H9 (cell line): ENCODE measurements around the gene BICDL2. TPM values are rescaled to one million over a fixed set of nuclear protein-coding genes. Genes with fewer than 3 reads are reported as not detected.
"Not testable (repeated sequence)": the region's sequence is repeated elsewhere in the genome, so short reads cannot be mapped to it uniquely, and the experiment has no call there.

ENCODE experiments used
- DNase-seq: peaks from one replicate; pipeline ENCODE4 v3.0.0-alpha.2; 2017
- H2AFZ ChIP-seq: one replicate; pipeline ENCODE4 v1.6.1; 2013; ENCODE audit warnings: mild to moderate bottlenecking, low read length, control low read depth, moderate library complexity
- H2AK5ac ChIP-seq: 2 replicates; pipeline ENCODE4 v1.6.1; 2013; ENCODE audit warnings: low read length, control low read depth, mixed read lengths; ENCODE audit not compliant: insufficient read length
- H2BK120ac ChIP-seq: one replicate; pipeline ENCODE4 v1.6.1; 2013; ENCODE audit warnings: low read depth, mild to moderate bottlenecking, low read length, control low read depth, inconsistent platforms; ENCODE audit not compliant: poor library complexity, severe bottlenecking
- H2BK12ac ChIP-seq: 2 replicates; pipeline ENCODE4 v1.6.1; 2013; ENCODE audit warnings: low read length, control low read depth, mixed read lengths, low read depth; ENCODE audit not compliant: insufficient read length
- H2BK15ac ChIP-seq: 2 replicates; pipeline ENCODE4 v1.6.1; 2013; ENCODE audit warnings: low read depth, low read length, control low read depth
- H2BK20ac ChIP-seq: one replicate; pipeline ENCODE4 v1.6.1; 2013; ENCODE audit warnings: low read depth, mild to moderate bottlenecking, low read length, control low read depth, inconsistent platforms; ENCODE audit not compliant: poor library complexity, severe bottlenecking
- H2BK5ac ChIP-seq: 2 replicates; pipeline ENCODE4 v1.6.1; 2013; ENCODE audit warnings: low read length, control low read depth, mixed read lengths; ENCODE audit not compliant: insufficient read length
- H3K14ac ChIP-seq: 2 replicates; pipeline ENCODE4 v1.6.1; 2013; ENCODE audit warnings: low read length, control low read depth; ENCODE audit not compliant: insufficient read depth
- H3K18ac ChIP-seq: 2 replicates; pipeline ENCODE4 v1.6.1; 2013; ENCODE audit warnings: low read depth, mild to moderate bottlenecking, mixed read lengths, low read length, control low read depth; ENCODE audit not compliant: insufficient read length
- H3K23ac ChIP-seq: 2 replicates; pipeline ENCODE4 v1.6.1; 2013; ENCODE audit warnings: low read length, control low read depth, mixed read lengths, low read depth; ENCODE audit not compliant: insufficient read length
- H3K23me2 ChIP-seq: 2 replicates; pipeline ENCODE4 v1.6.1; 2013; ENCODE audit warnings: low read depth, mild to moderate bottlenecking, mixed read lengths, low read length, control low read depth; ENCODE audit not compliant: insufficient read length, poor library complexity, severe bottlenecking
- H3K27ac ChIP-seq: 2 replicates; pipeline ENCODE4 v1.5.1; 2013; ENCODE audit warnings: low read length, control low read depth, mixed read lengths, low read depth; ENCODE audit not compliant: insufficient read length
- H3K27me3 ChIP-seq: 2 replicates; pipeline ENCODE4 v1.6.1; 2013; ENCODE audit warnings: low read length, control low read depth, inconsistent platforms; ENCODE audit not compliant: insufficient read depth
- H3K4ac ChIP-seq: 2 replicates; pipeline ENCODE4 v1.6.1; 2013; ENCODE audit warnings: low read depth, mild to moderate bottlenecking, control low read depth, inconsistent platforms, low read length, moderate library complexity
- H3K4me1 ChIP-seq: 2 replicates; pipeline ENCODE4 v1.6.1; 2013; ENCODE audit warnings: low read length, control low read depth, inconsistent platforms; ENCODE audit not compliant: insufficient read depth
- H3K4me2 ChIP-seq: 2 replicates; pipeline ENCODE4 v1.6.1; 2013; ENCODE audit warnings: low read length, control low read depth, mixed read lengths; ENCODE audit not compliant: insufficient read length, insufficient read depth
- H3K56ac ChIP-seq: 2 replicates; pipeline ENCODE4 v1.6.1; 2013; ENCODE audit warnings: low read depth, mild to moderate bottlenecking, mixed read lengths, low read length, control low read depth; ENCODE audit not compliant: insufficient read length
- H3K79me1 ChIP-seq: 2 replicates; pipeline ENCODE4 v1.6.1; 2013; ENCODE audit warnings: low read depth, mild to moderate bottlenecking, moderate library complexity, low read length, control low read depth, inconsistent platforms; ENCODE audit not compliant: insufficient read depth, poor library complexity, severe bottlenecking
- H3K79me2 ChIP-seq: 2 replicates; pipeline ENCODE4 v1.6.1; 2013; ENCODE audit warnings: low read length, control low read depth, inconsistent platforms; ENCODE audit not compliant: insufficient read depth
- H3K9ac ChIP-seq: 2 replicates; pipeline ENCODE4 v1.6.1; 2013; ENCODE audit warnings: low read length, control low read depth, mixed read lengths; ENCODE audit not compliant: insufficient read length; ENCODE audit errors: extremely low read depth
- H3K9me3 ChIP-seq: one replicate; pipeline ENCODE4 v1.6.1; 2013; ENCODE audit warnings: low read depth, low read length, inconsistent platforms; ENCODE audit not compliant: control insufficient read depth
- H3T11ph ChIP-seq: one replicate; pipeline ENCODE4 v1.6.1; 2013; ENCODE audit warnings: mild to moderate bottlenecking, low read length, control low read depth, inconsistent platforms
- H4K20me1 ChIP-seq: one replicate; pipeline ENCODE4 v1.6.1; 2013; ENCODE audit not compliant: control insufficient read depth, insufficient read length, insufficient read depth
- H4K5ac ChIP-seq: 2 replicates; pipeline ENCODE4 v1.6.1; 2013; ENCODE audit warnings: low read depth, mild to moderate bottlenecking, mixed read lengths, low read length, control low read depth; ENCODE audit not compliant: insufficient read length
- H4K8ac ChIP-seq: replicated peaks from 2 replicates; pipeline ENCODE4 v1.6.1; 2013; ENCODE audit warnings: low read length, control low read depth, mixed read lengths, low read depth; ENCODE audit not compliant: insufficient read length
- H4K91ac ChIP-seq: 2 replicates; pipeline ENCODE4 v1.6.1; 2013; ENCODE audit warnings: low read depth, mild to moderate bottlenecking, moderate library complexity, mixed read lengths, low read length, control low read depth; ENCODE audit not compliant: insufficient read length
- H3K27ac Mint-ChIP-seq, 3 experiments: 2 replicates in 2 of 3; 3 replicates in 1 of 3; pipeline ENCODE4 v1.8.0; 2020 to 2021; ENCODE audit warnings: mixed read lengths in 3 of 3, mild to moderate bottlenecking in 1 of 3, moderate library complexity in 1 of 3
- H3K27me3 Mint-ChIP-seq: 2 replicates; pipeline ENCODE4 v1.8.0; 2021; ENCODE audit warnings: low read depth, mild to moderate bottlenecking, moderate library complexity, mixed read lengths
- H3K36me3 Mint-ChIP-seq, 3 experiments: 2 replicates in 2 of 3; 3 replicates in 1 of 3; pipeline ENCODE4 v1.8.0; 2020 to 2021; ENCODE audit warnings: low read depth in 3 of 3, mixed read lengths in 3 of 3; ENCODE audit not compliant: insufficient read depth in 1 of 3
- H3K4me1 Mint-ChIP-seq, 2 experiments: 2 replicates each; pipeline ENCODE4 v1.8.0; 2020; ENCODE audit warnings: mixed read lengths in 2 of 2
- H3K4me3 Mint-ChIP-seq, 2 experiments: 2 replicates in 1 of 2; 3 replicates in 1 of 2; pipeline ENCODE4 v1.8.0; 2020 to 2021; ENCODE audit warnings: mild to moderate bottlenecking in 2 of 2, mixed read lengths in 2 of 2, moderate library complexity in 1 of 2
- H3K9me3 Mint-ChIP-seq, 2 experiments: 2 replicates in 1 of 2; 3 replicates in 1 of 2; pipeline ENCODE4 v1.8.0; 2020; ENCODE audit warnings: mild to moderate bottlenecking in 2 of 2, mixed read lengths in 2 of 2, moderate library complexity in 1 of 2
- WGBS: extraction: QIAGEN DNeasy Blood & Tissue Kit; methylation state at CpG from one replicate; pipeline ENCODE4 v1.1.7; 2013; ENCODE audit warnings: missing lambda C conversion rate, low lambda C conversion rate, mixed read lengths; ENCODE audit not compliant: insufficient read length; ENCODE audit errors: extremely low coverage; 5-methylcytosine and 5-hydroxymethylcytosine counted together
- total RNA-seq: library from RNA; stranded (reverse); gene quantifications from 2 replicates; pipeline ENCODE4 v1.2.1, GENCODE V29; 2021
- TF ChIP-seq, protein P1 (sequence below): fragments of 200-600 bp; sonication (generic); conservative IDR thresholded peaks from 3 replicates; pipeline ENCODE4 v1.8.0; 2021; ENCODE audit warnings: antibody characterized with exemption, mild to moderate bottlenecking

The BICDL2 gene
- total RNA-seq, 1 experiment from 2014 or later: 13.5 TPM

DNA sequence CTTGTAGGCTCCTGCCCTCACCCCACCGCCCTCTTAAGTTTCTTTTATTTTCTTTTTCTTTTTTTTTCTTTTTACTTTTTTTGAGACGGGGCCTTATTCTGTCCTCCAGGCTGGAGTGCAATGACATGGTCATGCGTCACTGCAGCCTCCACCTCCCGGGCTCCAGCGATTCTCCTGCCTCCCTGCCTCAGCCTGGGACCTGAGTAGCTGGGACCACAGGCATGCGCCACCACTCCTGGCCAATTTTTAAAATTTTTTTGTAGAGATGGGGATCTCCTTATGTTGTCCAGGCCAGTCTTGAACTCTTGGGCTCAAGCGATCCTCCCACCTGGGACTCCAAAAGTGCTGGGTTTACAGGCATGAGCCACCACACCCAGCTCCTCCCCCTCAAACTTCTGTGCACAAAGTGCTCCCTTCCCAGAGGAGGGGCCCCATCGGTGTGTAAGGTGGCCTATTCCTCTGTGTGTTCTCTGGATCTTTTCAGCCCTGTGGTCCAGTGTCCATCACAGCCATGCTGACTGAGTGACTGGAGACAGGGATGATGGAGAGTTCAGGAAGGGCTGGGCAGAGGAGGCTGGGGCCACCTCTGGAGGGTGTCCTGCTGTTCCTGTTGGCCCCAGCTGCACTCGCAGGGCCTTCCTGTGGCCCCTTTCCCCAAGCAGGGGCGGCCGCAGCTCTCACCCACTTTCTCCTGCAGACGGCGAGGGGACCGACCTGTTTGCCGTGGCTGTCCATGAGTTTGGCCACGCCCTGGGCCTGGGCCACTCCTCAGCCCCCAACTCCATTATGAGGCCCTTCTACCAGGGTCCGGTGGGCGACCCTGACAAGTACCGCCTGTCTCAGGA is 19.8 kb upstream of the BICDL2 start:
- Histone ChIP-seq H3K18ac (no peak overlapping the region), H3K79me2 (no peaks in the 10 kb centered on the region), H3K23me2 (peaks cover 14% of the 10 kb centered on the region), H4K20me1 (no peaks in the 10 kb centered on the region), H3K4me2 (no peak overlapping the region), H3K56ac (no peak overlapping the region), H3K4ac (no peak overlapping the region), H3K4me1 (no peaks in the 10 kb centered on the region), H2BK15ac (no peak overlapping the region), H2BK12ac (no peak overlapping the region), H4K5ac (no peak overlapping the region), H2BK5ac (no peak overlapping the region), H4K91ac (no peak overlapping the region), H3K14ac (no peak overlapping the region), H2AK5ac (no peak overlapping the region), H3K79me1 (no peaks in the 10 kb centered on the region), H3K27ac (no peak overlapping the region), H3K27me3 (peaks cover 2% of the 10 kb centered on the region; the same call in 1 of the 2 replicates), H3K23ac (no peak overlapping the region), H4K8ac (no peak overlapping the region), H3K9me3 (no peaks in the 10 kb centered on the region), H2BK120ac (no peak overlapping the region), H2AFZ (no peak overlapping the region), H2BK20ac (no peak overlapping the region), H3K9ac (no peak overlapping the region), H3T11ph (no peak overlapping the region)
- Mint-ChIP-seq H3K27ac (no peak overlapping the region), H3K4me1 (peaks cover 20 to 36% of the 10 kb centered on the region in 2 experiments), H3K9me3 (no peaks in the 10 kb centered on the region; a peak in 2 of 5 replicates), H3K36me3 (peaks cover 10 to 29% (median 14%) of the 10 kb centered on the region in 3 experiments), H3K4me3 (no peak overlapping the region), H3K27me3 (peaks cover 32% of the 10 kb centered on the region)
- TF ChIP-seq, protein P1, sequence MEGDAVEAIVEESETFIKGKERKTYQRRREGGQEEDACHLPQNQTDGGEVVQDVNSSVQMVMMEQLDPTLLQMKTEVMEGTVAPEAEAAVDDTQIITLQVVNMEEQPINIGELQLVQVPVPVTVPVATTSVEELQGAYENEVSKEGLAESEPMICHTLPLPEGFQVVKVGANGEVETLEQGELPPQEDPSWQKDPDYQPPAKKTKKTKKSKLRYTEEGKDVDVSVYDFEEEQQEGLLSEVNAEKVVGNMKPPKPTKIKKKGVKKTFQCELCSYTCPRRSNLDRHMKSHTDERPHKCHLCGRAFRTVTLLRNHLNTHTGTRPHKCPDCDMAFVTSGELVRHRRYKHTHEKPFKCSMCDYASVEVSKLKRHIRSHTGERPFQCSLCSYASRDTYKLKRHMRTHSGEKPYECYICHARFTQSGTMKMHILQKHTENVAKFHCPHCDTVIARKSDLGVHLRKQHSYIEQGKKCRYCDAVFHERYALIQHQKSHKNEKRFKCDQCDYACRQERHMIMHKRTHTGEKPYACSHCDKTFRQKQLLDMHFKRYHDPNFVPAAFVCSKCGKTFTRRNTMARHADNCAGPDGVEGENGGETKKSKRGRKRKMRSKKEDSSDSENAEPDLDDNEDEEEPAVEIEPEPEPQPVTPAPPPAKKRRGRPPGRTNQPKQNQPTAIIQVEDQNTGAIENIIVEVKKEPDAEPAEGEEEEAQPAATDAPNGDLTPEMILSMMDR: no peak
- no peak for DNase-seq
- no CpG with 5 or more reads among the region's 19 CpGs for WGBS

DNA sequence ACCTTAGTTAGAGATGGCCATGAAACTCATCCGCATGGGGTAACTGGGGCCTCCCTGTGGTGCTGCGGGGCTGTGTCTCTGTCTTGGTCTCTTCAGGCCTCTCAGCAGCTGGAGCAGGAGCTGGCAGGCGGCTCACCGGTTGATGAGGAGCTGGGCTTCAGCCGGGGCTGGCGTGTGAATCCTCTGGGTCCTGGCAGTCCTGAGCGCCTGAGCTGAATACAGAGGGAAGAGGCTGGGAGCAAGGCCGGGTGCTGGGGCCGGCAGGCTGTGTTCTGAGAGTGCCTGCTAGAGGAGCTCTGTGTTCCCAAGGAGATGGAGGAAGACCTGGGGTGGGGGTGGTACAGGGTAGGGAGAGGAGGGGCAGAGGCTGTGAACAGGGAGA is 19.0 kb upstream of the BICDL2 start:
- not testable (repeated sequence) for H4K91ac ChIP-seq, H3T11ph ChIP-seq, H3K56ac ChIP-seq, H3K79me1 ChIP-seq, DNase-seq, H3K4ac ChIP-seq, H3K23ac ChIP-seq, H2BK15ac ChIP-seq, H3K14ac ChIP-seq, H2BK20ac ChIP-seq, H4K5ac ChIP-seq, H2AFZ ChIP-seq, H3K27ac ChIP-seq, H4K8ac ChIP-seq, H4K20me1 ChIP-seq, H3K9me3 Mint-ChIP-seq, H3K4me2 ChIP-seq, H2BK5ac ChIP-seq, H3K9me3 ChIP-seq, H3K9ac ChIP-seq, H3K4me1 ChIP-seq, H2AK5ac ChIP-seq, H2BK120ac ChIP-seq, H3K18ac ChIP-seq, H2BK12ac ChIP-seq, H3K27me3 ChIP-seq, H3K79me2 ChIP-seq
- H3K36me3 Mint-ChIP-seq: peaks cover 14 to 37% (median 19%) of the 10 kb centered on the region in 3 experiments
- H3K4me3 Mint-ChIP-seq: peak overlapping the region in 1 of 2 experiments; percentile 25; a peak in 2 of 5 replicates
- peaks cover 26 to 41% of the 10 kb centered on the region in 2 experiments for H3K4me1 Mint-ChIP-seq
- WGBS: no CpG with 5 or more reads among the region's 9 CpGs
- peaks cover 37% of the 10 kb centered on the region for H3K27me3 Mint-ChIP-seq
- peak overlapping the region in 2 of 3 experiments; percentile 77 to 87; a peak in 2 of 7 replicates for H3K27ac Mint-ChIP-seq
- peaks cover 14% of the 10 kb centered on the region for H3K23me2 ChIP-seq
